GM23338 (cell line): ENCODE data around the gene RAD18.

Source experiments
- CREB1 ChIP-seq: fragments of 250-450 bp; sonication (Bioruptor Pico); IDR thresholded peaks from 2 replicates; pipeline ENCODE4 v1.5.0; 2020; ENCODE audit warnings: low read depth, mild to moderate bottlenecking, moderate library complexity
- EZH2 ChIP-seq: fragments of 200-600 bp; sonication (generic); IDR thresholded peaks from one replicate; pipeline ENCODE4 v1.8.0; 2017; ENCODE audit warnings: antibody characterized with exemption, mild to moderate bottlenecking, low read depth; ENCODE audit not compliant: unreplicated experiment
- EZH2phosphoT487 ChIP-seq: fragments of 200-600 bp; sonication (generic); IDR thresholded peaks from one replicate; pipeline ENCODE4 v1.8.1; 2018; ENCODE audit warnings: antibody characterized with exemption; ENCODE audit not compliant: unreplicated experiment
- POLR2AphosphoS5 ChIP-seq: IDR thresholded peaks from 2 replicates; pipeline ENCODE4 v1.6.1; 2016; ENCODE audit warnings: antibody characterized with exemption, low read depth
- STAT1 ChIP-seq: IDR thresholded peaks from one replicate; pipeline ENCODE4 v1.6.1; 2016; ENCODE audit warnings: antibody characterized with exemption; ENCODE audit not compliant: unreplicated experiment
- ZNF331 ChIP-seq: fragments of 250-450 bp; sonication (Bioruptor Pico); IDR thresholded peaks from 2 replicates; pipeline ENCODE4 v1.5.0; 2020; ENCODE audit warnings: low read depth, mild to moderate bottlenecking, moderate library complexity
- TF ChIP-seq, protein P1 (sequence below), 2 experiments: fragments of 200-600 bp in 1 of 2; sonication (generic) in 1 of 2; conservative IDR thresholded peaks; 2 replicates each; pipeline versions ENCODE4 v1.5.1 to v1.6.1; 2016 to 2017; ENCODE audit warnings: antibody characterized with exemption in 2 of 2, low read depth in 2 of 2, mild to moderate bottlenecking in 2 of 2, moderate library complexity in 1 of 2
- TF ChIP-seq, protein P2 (sequence below): IDR thresholded peaks from one replicate; pipeline ENCODE4 v1.6.1; 2018; ENCODE audit warnings: antibody characterized with exemption; ENCODE audit not compliant: unreplicated experiment
- TF ChIP-seq, protein P3 (sequence below): IDR thresholded peaks from 2 replicates; pipeline ENCODE4 v1.6.1; 2016; ENCODE audit warnings: antibody characterized with exemption

DNA sequence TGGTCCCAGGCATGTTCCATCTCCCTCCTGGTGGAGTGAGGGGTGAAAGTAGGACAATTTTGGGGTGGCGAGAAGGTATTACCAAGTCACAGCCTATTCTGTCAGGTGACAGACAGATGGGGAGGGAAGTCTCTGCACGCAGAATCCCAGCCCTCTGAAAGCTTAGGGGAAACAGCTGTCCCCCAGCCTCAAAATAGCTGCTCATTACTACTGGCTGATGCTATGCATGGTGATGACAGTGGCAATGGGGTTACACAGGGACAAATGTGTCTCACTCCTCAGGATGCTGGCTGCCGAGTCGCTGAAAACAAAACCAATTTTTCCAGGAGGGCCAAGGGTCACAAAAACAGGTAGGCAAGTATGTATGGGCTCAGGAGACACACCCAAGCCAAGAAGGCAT is 125.0 kb downstream of the RAD18 start:
- TF ChIP-seq, protein P1, sequence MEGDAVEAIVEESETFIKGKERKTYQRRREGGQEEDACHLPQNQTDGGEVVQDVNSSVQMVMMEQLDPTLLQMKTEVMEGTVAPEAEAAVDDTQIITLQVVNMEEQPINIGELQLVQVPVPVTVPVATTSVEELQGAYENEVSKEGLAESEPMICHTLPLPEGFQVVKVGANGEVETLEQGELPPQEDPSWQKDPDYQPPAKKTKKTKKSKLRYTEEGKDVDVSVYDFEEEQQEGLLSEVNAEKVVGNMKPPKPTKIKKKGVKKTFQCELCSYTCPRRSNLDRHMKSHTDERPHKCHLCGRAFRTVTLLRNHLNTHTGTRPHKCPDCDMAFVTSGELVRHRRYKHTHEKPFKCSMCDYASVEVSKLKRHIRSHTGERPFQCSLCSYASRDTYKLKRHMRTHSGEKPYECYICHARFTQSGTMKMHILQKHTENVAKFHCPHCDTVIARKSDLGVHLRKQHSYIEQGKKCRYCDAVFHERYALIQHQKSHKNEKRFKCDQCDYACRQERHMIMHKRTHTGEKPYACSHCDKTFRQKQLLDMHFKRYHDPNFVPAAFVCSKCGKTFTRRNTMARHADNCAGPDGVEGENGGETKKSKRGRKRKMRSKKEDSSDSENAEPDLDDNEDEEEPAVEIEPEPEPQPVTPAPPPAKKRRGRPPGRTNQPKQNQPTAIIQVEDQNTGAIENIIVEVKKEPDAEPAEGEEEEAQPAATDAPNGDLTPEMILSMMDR (conservative IDR thresholded peaks at IDR 0.05; ENCODE audit: low read depth in 2 of 2): no peak
- TF ChIP-seq EZH2phosphoT487 (no peak), EZH2 (no peak), CREB1 (CRISPR knock-in tag) (no peak), POLR2AphosphoS5 (no peak), ZNF331 (CRISPR knock-in tag) (no peak), STAT1 (no peak)
- TF ChIP-seq, protein P2, sequence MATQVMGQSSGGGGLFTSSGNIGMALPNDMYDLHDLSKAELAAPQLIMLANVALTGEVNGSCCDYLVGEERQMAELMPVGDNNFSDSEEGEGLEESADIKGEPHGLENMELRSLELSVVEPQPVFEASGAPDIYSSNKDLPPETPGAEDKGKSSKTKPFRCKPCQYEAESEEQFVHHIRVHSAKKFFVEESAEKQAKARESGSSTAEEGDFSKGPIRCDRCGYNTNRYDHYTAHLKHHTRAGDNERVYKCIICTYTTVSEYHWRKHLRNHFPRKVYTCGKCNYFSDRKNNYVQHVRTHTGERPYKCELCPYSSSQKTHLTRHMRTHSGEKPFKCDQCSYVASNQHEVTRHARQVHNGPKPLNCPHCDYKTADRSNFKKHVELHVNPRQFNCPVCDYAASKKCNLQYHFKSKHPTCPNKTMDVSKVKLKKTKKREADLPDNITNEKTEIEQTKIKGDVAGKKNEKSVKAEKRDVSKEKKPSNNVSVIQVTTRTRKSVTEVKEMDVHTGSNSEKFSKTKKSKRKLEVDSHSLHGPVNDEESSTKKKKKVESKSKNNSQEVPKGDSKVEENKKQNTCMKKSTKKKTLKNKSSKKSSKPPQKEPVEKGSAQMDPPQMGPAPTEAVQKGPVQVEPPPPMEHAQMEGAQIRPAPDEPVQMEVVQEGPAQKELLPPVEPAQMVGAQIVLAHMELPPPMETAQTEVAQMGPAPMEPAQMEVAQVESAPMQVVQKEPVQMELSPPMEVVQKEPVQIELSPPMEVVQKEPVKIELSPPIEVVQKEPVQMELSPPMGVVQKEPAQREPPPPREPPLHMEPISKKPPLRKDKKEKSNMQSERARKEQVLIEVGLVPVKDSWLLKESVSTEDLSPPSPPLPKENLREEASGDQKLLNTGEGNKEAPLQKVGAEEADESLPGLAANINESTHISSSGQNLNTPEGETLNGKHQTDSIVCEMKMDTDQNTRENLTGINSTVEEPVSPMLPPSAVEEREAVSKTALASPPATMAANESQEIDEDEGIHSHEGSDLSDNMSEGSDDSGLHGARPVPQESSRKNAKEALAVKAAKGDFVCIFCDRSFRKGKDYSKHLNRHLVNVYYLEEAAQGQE: no peak
- TF ChIP-seq, protein P3, sequence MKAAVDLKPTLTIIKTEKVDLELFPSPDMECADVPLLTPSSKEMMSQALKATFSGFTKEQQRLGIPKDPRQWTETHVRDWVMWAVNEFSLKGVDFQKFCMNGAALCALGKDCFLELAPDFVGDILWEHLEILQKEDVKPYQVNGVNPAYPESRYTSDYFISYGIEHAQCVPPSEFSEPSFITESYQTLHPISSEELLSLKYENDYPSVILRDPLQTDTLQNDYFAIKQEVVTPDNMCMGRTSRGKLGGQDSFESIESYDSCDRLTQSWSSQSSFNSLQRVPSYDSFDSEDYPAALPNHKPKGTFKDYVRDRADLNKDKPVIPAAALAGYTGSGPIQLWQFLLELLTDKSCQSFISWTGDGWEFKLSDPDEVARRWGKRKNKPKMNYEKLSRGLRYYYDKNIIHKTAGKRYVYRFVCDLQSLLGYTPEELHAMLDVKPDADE: no peak
